IPS-NIHi7 (cell line): ENCODE results near the gene U2AF2.

Experiments
- DNase-seq: peaks from one replicate; pipeline ENCODE4 v3.0.0; 2012; ENCODE audit warnings: mixed read lengths; ENCODE audit errors: extremely low spot score

U2AF2 gene

GRCh38 chr19:55674841-55675660 lies 20.2 kb downstream of the U2AF2 start, which contains the start of gene EPN1:
EPN1 (plus strand) TSS chr19:55675226; CDS start chr19:55678628, 3,402 bp downstream.
- DNase-seq = peak; percentile 98

- no peak for DNase-seq
Observed at GRCh38 chr19:55675661-55676354, 21.0 kb downstream of the U2AF2 start.

- DNase-seq = no peak
Observed at GRCh38 chr19:55676383-55676782, 21.5 kb downstream of the U2AF2 start.

GRCh38 chr19:55676889-55677505 lies 22.2 kb downstream of the U2AF2 start:
- no peak for DNase-seq

- DNase-seq = no peak
Observed at GRCh38 chr19:55677572-55678028, 22.8 kb downstream of the U2AF2 start.

- no peak for DNase-seq
Observed at GRCh38 chr19:55678121-55678671, 23.4 kb downstream of the U2AF2 start.

GRCh38 chr19:55679343-55680257 lies 24.8 kb downstream of the U2AF2 start:
- DNase-seq = no peak

GRCh38 chr19:55680339-55681130 lies 25.7 kb downstream of the U2AF2 start:
- DNase-seq = no peak

GRCh38 chr19:55681131-55682092 lies 26.6 kb downstream of the U2AF2 start:
- no peak for DNase-seq

- DNase-seq = no peak
Observed at GRCh38 chr19:55683449-55684261, 28.8 kb downstream of the U2AF2 start.

GRCh38 chr19:55684946-55685681 lies 30.3 kb downstream of the U2AF2 start:
- no peak for DNase-seq

GRCh38 chr19:55685776-55686175 lies 30.9 kb downstream of the U2AF2 start:
- DNase-seq = no peak

- no peak for DNase-seq
Observed at GRCh38 chr19:55686311-55687050, 31.6 kb downstream of the U2AF2 start.

GRCh38 chr19:55687281-55688201 lies 32.7 kb downstream of the U2AF2 start:
- DNase-seq = no peak

- no peak for DNase-seq
Observed at GRCh38 chr19:55688422-55689218, 33.8 kb downstream of the U2AF2 start.
